Measurements from ENCODE around the gene DLG5.

DLG5 gene

GRCh38 chr10:77906951-77907421 is 19.6 kb downstream of the DLG5 start:
- no peaks in the 10 kb centered on the region for H3K79me2 ChIP-seq (ENCODE audit: insufficient read depth, low read length)
- H3F3A ChIP-seq (ENCODE audit: insufficient read depth): no peaks in the 10 kb centered on the region
- TF ChIP-seq CTCF (IDR thresholded peaks at IDR 0.05; ENCODE audit: insufficient read depth, low read length, poor library complexity, severe bottlenecking): no peak
- TF ChIP-seq EZH2phosphoT487 (conservative IDR thresholded peaks at IDR 0.05; ENCODE audit: low read length): no peak
- no peak overlapping the region for H3K4me3 ChIP-seq (ENCODE audit: insufficient read depth, low read length, poor library complexity, severe bottlenecking)
- no peaks in the 10 kb centered on the region for H3K9me3 ChIP-seq (ENCODE audit: insufficient read depth, low read length)
- no peaks in the 10 kb centered on the region for H3K9me2 ChIP-seq (replicated peaks; ENCODE audit: insufficient read depth, low read length)
- no peaks in the 10 kb centered on the region for H4K20me1 ChIP-seq (ENCODE audit: low read depth, low read length)
- H3K36me3 ChIP-seq (ENCODE audit: low read length): no peaks in the 10 kb centered on the region
- no peak overlapping the region for H3K9ac ChIP-seq (ENCODE audit: low read length)
- no peak overlapping the region for H3K27ac ChIP-seq (ENCODE audit: low read depth, low read length)
- H3K27me3 ChIP-seq (ENCODE audit: low read length): no peaks in the 10 kb centered on the region
- H3K4me2 ChIP-seq (ENCODE audit: low read depth, low read length, poor library complexity, severe bottlenecking): no peak overlapping the region
- H2AFZ ChIP-seq (ENCODE audit: low read depth, low read length, severe bottlenecking): no peak overlapping the region

- Histone ChIP-seq H3K27me3 (ENCODE audit: low read length) (no peaks in the 10 kb centered on the region), H2AFZ (ENCODE audit: low read depth, low read length, severe bottlenecking) (no peak overlapping the region), H3K4me2 (ENCODE audit: low read depth, low read length, poor library complexity, severe bottlenecking) (no peak overlapping the region), H3K4me3 (ENCODE audit: insufficient read depth, low read length, poor library complexity, severe bottlenecking) (no peak overlapping the region), H3K27ac (ENCODE audit: low read depth, low read length) (no peak overlapping the region), H3K9me3 (ENCODE audit: insufficient read depth, low read length) (no peaks in the 10 kb centered on the region), H3K79me2 (ENCODE audit: insufficient read depth, low read length) (no peaks in the 10 kb centered on the region), H3F3A (ENCODE audit: insufficient read depth) (no peaks in the 10 kb centered on the region), H3K9ac (ENCODE audit: low read length) (no peak overlapping the region), H3K36me3 (ENCODE audit: low read length) (no peaks in the 10 kb centered on the region), H4K20me1 (ENCODE audit: low read depth, low read length) (no peaks in the 10 kb centered on the region), H3K9me2 (replicated peaks; ENCODE audit: insufficient read depth, low read length) (no peaks in the 10 kb centered on the region)
- TF ChIP-seq CTCF (IDR thresholded peaks at IDR 0.05; ENCODE audit: insufficient read depth, low read length, poor library complexity, severe bottlenecking): no peak
These were observed 20.8 kb downstream of the DLG5 start for GRCh38 chr10:77905781-77906180.

GRCh38 chr10:77905086-77905748 is 21.3 kb downstream of the DLG5 start:
- H4K20me1 ChIP-seq (ENCODE audit: low read depth, low read length): no peaks in the 10 kb centered on the region
- H3K9me3 ChIP-seq (ENCODE audit: insufficient read depth, low read length): no peaks in the 10 kb centered on the region
- no peaks in the 10 kb centered on the region for H3F3A ChIP-seq (ENCODE audit: insufficient read depth)
- no peak overlapping the region for H3K4me3 ChIP-seq (ENCODE audit: insufficient read depth, low read length, poor library complexity, severe bottlenecking)
- no peaks in the 10 kb centered on the region for H3K27me3 ChIP-seq (ENCODE audit: low read length)
- no peaks in the 10 kb centered on the region for H3K79me2 ChIP-seq (ENCODE audit: insufficient read depth, low read length)
- no peak for TF ChIP-seq EZH2phosphoT487 (conservative IDR thresholded peaks at IDR 0.05; ENCODE audit: low read length)
- TF ChIP-seq CTCF (IDR thresholded peaks at IDR 0.05; ENCODE audit: insufficient read depth, low read length, poor library complexity, severe bottlenecking): no peak
- no peak overlapping the region for H3K4me2 ChIP-seq (ENCODE audit: low read depth, low read length, poor library complexity, severe bottlenecking)
- H3K9me2 ChIP-seq (replicated peaks; ENCODE audit: insufficient read depth, low read length): no peaks in the 10 kb centered on the region
- no peak overlapping the region for H2AFZ ChIP-seq (ENCODE audit: low read depth, low read length, severe bottlenecking)
- H3K36me3 ChIP-seq (ENCODE audit: low read length): no peaks in the 10 kb centered on the region
- H3K9ac ChIP-seq (ENCODE audit: low read length): no peak overlapping the region
- H3K27ac ChIP-seq (ENCODE audit: low read depth, low read length): no peak overlapping the region

Measured in SU-DHL-6 (cell line).